ENCODE measurements around the gene ATXN7L2.

Gene ATXN7L2

DNA sequence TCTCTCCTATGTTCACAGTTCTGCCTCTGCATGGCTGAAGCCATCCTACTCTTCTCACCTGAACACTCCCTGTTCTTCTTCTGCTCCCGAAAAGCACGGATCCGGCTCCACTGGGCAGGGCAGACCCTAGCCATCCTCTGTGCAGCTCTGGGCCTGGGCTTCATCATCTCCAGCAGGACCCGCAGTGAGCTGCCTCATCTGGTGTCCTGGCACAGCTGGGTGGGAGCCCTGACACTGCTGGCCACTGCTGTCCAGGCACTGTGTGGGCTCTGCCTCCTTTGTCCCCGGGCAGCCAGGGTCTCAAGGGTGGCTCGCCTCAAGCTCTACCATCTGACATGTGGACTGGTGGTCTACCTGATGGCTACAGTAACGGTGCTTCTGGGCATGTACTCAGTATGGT, 12.0 kb downstream of the ATXN7L2 start:
- TF ChIP-seq, protein P1, sequence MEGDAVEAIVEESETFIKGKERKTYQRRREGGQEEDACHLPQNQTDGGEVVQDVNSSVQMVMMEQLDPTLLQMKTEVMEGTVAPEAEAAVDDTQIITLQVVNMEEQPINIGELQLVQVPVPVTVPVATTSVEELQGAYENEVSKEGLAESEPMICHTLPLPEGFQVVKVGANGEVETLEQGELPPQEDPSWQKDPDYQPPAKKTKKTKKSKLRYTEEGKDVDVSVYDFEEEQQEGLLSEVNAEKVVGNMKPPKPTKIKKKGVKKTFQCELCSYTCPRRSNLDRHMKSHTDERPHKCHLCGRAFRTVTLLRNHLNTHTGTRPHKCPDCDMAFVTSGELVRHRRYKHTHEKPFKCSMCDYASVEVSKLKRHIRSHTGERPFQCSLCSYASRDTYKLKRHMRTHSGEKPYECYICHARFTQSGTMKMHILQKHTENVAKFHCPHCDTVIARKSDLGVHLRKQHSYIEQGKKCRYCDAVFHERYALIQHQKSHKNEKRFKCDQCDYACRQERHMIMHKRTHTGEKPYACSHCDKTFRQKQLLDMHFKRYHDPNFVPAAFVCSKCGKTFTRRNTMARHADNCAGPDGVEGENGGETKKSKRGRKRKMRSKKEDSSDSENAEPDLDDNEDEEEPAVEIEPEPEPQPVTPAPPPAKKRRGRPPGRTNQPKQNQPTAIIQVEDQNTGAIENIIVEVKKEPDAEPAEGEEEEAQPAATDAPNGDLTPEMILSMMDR (conservative IDR thresholded peaks at IDR 0.05; ENCODE audit: low read depth, low read length) = no peak
- no peak overlapping the region for H3K4me3 ChIP-seq (ENCODE audit: low read depth, low read length)
- DNase-seq (ENCODE audit: low read depth) = no peak

DNA sequence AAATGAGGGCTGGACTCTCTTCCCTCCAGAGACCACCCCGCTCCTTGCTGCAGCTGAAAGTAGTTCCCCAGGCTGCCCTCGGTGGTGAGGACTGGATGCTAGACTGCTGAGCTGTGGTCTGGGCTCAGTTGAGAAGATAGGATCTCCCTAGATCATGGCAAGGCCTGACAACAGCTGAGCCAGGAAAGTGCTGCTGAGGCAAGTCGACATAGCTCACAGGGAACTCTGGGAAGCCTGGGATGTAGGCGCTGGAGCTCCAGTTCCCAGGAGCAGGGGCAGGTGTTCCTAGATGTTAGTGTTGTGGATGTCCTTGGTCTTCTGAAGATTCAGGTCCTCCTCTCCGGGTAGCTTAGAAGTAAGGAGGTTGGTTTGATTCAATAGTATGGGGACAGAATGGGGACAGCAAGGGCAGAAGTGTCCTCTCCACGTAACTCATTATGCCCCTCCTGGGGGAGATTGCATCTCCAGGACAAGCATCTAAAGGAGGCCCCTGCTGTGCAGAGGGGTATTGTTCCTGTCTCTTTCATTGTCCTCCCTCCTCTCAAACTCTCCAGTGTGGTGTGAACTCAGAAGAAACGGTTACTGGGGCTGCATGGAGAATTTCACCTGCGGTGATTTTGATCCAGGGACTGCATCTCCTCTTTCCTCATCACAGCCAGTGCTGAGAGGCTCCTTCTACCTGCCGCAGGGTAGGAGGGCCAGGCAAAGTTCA, 13.9 kb downstream of the ATXN7L2 start:
- H3K4me3 ChIP-seq (ENCODE audit: low read depth, low read length) = no peak overlapping the region
- TF ChIP-seq, protein P1 (conservative IDR thresholded peaks at IDR 0.05; ENCODE audit: low read depth, low read length) = no peak

DNA sequence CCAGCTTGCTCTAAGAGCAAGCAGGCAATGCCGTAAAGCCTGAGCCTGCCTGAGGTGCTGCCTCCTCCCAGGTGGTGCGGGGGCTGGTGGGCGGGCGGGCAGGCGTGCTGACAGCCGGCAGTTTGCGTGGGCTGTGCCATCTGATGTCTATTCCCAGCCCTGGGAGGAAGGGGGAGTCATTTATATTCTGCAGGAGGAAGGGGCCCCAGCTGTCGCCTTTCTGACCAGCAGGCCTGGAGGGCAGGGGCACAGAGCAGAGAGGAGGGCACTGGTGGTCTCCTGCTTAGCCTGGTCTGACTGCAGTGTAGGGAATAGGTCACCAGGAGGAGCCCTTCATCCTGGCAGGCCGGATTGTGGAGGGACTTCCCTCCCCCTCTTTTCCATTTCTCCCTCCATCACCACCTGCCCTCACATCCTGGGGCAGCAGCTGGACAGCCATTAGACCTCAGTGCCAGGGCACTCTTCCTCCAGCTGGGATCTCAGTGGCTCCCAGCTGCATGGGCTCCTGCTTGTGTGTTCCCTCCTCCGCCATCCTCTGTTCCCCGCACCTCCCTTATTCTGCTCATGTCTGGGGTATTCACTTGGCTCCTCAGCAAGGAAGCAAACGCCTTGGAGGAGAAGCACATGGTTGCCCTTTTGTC, 14.6 kb downstream of the ATXN7L2 start:
- TF ChIP-seq, protein P1 (conservative IDR thresholded peaks at IDR 0.05; ENCODE audit: low read depth, low read length) = peak; percentile 77
- no peak overlapping the region for H3K4me3 ChIP-seq (ENCODE audit: low read depth, low read length)
- peak; percentile 53 for DNase-seq (ENCODE audit: low read depth)

More for the DNA sequence above, 13.9 kb downstream of the ATXN7L2 start:
- no peak for DNase-seq (ENCODE audit: low read depth)

DNA sequence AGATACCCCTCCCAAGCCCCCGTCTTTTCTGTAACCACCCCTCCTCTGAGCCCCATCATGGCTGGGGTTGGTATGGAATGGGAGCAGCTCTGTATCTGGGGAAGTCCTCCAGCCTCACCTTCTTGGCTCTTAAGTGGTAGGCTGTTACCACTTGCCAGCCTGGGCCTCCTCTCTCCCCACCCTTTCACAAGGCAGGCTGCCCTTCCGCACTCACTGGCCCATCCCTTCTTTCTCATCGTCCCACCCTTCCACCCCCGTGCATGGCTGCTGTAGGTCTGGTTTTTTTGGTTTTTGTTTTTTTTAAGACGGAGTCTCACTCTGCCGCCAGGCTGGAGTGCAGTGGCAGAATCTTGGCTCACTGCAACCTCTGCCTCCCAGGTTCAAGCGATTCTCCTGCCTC, 15.4 kb downstream of the ATXN7L2 start:
- no peak for DNase-seq (ENCODE audit: low read depth)
- no peak overlapping the region for H3K4me3 ChIP-seq (ENCODE audit: low read depth, low read length)
- TF ChIP-seq, protein P1 (conservative IDR thresholded peaks at IDR 0.05; ENCODE audit: low read depth, low read length) = no peak

DNA sequence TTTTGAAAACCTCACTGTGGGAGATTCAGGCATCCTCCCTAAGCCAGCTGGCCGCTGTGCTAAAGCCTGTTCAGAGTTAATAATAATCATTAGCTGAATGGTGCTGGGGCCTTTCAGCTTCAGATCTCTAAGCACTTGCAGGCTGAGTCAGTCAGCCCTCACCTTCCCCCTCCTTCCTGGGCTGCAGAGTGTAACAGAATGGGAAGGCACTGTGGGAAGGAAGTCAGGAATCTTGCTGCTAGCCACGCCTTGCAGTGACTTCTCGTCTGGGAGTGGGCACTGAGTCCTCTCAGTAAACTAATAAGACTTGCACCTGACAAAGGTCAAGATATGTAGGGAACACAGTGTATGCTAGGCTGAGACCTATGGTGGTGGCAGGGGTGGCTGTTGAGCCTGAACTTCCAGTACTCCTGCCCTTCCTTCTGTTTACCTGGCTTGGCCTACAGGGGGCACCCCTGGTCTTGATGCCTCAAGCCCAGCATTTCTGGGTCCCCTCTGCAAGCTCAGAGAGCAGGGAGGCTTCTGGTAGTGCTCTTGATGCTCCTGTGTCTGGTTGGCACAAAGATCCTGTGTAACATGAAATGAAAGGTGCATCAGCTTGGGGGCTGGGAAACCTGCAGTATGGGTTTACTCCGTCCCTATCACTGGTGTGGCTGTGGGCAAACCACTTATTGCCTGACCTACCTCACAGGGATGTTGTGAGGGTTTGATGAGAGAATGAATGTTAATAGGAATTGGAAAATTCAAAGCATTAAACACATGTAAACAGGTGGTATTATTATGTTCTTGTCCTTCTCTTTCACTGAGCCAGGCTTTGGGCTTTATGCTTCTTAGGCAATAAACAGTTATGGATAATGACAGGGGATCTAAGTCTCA, 16.2 kb downstream of the ATXN7L2 start:
- peak; percentile 51 for DNase-seq (ENCODE audit: low read depth)
- TF ChIP-seq, protein P1 (conservative IDR thresholded peaks at IDR 0.05; ENCODE audit: low read depth, low read length) = peak; percentile 69
- H3K4me3 ChIP-seq (ENCODE audit: low read depth, low read length) = no peak overlapping the region

DNA sequence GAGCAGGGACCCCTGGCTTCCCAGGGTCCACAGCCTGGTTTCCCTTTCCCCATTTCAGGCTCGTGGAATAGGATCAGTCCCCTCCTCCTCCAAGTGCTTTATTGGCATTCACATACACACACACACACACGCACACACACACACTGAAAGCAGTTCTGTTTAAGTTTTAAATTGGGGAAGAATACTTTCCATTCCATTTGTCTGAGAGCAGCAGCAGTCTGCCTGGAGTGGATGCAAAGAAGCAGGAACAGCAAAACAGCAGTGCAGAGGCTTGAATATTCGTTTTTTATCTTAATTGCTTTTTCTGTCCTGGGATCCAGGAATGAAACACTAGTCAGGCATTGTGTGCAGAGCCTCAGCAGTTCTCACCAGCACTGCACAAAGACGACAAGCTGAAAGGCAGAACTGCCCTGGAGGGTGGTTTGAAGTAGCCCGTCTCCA, 17.3 kb downstream of the ATXN7L2 start:
- DNase-seq (ENCODE audit: low read depth) = peak; percentile 75

More for the DNA sequence above, 17.3 kb downstream of the ATXN7L2 start:
- no peak overlapping the region for H3K4me3 ChIP-seq (ENCODE audit: low read depth, low read length)
- TF ChIP-seq, protein P1 (conservative IDR thresholded peaks at IDR 0.05; ENCODE audit: low read depth, low read length) = no peak
